Measurements from ENCODE around the gene LRCH1.

DNA sequence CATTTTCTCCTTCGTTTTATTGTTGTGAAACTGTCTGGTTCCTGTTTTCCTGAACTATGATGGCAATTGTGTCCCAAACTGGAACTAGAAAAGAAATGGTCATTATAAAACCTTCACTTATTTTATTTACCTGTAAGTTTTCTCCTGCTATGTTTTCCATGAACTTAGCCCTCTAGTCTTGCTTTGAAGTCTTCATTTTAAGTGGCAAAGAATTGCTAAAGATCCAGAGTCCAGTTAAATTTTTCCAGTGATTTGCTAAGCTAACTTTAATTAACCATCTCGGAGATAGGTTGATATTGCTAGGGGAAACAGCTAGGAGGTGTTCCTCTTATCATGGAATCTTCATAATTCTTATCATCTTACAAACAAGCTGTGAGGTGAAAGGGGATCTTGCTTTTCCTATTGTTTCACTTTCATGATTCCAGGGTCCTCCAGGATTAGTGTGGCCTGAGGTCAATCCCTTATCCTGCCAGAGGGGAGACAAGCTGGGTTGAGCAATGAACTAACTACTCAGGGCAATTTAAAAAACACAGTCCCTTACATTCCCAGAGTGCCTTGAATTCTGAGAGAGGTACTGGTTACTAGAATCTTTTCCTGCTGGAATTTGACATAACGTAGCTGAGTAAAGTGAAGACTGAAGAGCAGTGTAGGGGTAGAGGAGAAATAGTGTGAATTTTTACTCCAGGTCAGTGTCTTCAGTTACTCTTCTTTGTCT, 131.5 kb downstream of the LRCH1 start:
- TF ChIP-seq, protein P1, sequence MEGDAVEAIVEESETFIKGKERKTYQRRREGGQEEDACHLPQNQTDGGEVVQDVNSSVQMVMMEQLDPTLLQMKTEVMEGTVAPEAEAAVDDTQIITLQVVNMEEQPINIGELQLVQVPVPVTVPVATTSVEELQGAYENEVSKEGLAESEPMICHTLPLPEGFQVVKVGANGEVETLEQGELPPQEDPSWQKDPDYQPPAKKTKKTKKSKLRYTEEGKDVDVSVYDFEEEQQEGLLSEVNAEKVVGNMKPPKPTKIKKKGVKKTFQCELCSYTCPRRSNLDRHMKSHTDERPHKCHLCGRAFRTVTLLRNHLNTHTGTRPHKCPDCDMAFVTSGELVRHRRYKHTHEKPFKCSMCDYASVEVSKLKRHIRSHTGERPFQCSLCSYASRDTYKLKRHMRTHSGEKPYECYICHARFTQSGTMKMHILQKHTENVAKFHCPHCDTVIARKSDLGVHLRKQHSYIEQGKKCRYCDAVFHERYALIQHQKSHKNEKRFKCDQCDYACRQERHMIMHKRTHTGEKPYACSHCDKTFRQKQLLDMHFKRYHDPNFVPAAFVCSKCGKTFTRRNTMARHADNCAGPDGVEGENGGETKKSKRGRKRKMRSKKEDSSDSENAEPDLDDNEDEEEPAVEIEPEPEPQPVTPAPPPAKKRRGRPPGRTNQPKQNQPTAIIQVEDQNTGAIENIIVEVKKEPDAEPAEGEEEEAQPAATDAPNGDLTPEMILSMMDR (IDR thresholded peaks at IDR 0.05): peak in 2 of 4 experiments; percentile 11 to 13
- no peak for TF ChIP-seq POLR2A (IDR thresholded peaks at IDR 0.05)
